Choroid plexus epithelial cell (primary cell): Measurements from ENCODE around the gene DIP2C.
A peak's percentile ranks its signal among the peaks of the same experiment; 100 is the strongest.

Experiments
- DNase-seq: peaks from one replicate; pipeline ENCODE4 v3.0.0-alpha.2; 2010; ENCODE audit warnings: low read depth
- H3K4me3 ChIP-seq: 2 replicates; pipeline ENCODE4 v1.5.1; 2011; ENCODE audit warnings: low read depth, mild to moderate bottlenecking, control low read depth, low read length, moderate library complexity
- CTCF ChIP-seq: conservative IDR thresholded peaks from 2 replicates; pipeline ENCODE4 v1.5.1; 2011; ENCODE audit warnings: low read depth, mild to moderate bottlenecking, control low read depth, inconsistent platforms, low read length, moderate library complexity

Gene DIP2C

GRCh38 chr10:484925-485661, 204.4 kb downstream of the DIP2C start:
- peak; percentile 69 for DNase-seq
- TF ChIP-seq CTCF = no peak
- peak overlapping the region; percentile 65 for H3K4me3 ChIP-seq

GRCh38 chr10:484441-484924, 205.0 kb downstream of the DIP2C start:
- TF ChIP-seq CTCF = peak; percentile 7
- DNase-seq = peak; percentile 84
- H3K4me3 ChIP-seq = peak overlapping the region; percentile 65

- H3K4me3 ChIP-seq = no peak overlapping the region
- TF ChIP-seq CTCF = no peak
- DNase-seq = no peak
Observed at GRCh38 chr10:483261-483660, 206.2 kb downstream of the DIP2C start.

DNA sequence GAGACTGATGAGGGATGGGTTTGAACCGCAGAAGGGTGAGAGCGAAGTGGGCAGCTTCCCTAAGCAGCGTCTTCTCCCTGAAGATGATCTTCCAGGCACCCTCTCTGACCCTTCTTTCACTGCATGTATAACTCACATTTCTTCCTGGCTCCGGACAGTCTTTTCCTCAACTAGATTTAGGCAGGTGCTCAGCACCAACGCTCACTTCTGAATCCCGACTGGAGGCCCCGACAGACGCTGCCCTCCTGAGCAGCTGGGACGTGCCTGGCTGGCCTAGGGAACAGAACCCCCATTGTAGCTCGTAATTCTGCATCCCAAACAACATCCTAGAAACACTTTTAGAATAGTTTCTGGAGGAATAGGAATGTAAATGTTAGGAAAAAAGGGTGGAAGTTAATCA, 206.6 kb downstream of the DIP2C start:
- H3K4me3 ChIP-seq = no peak overlapping the region
- no peak for TF ChIP-seq CTCF
- DNase-seq = no peak

DNA sequence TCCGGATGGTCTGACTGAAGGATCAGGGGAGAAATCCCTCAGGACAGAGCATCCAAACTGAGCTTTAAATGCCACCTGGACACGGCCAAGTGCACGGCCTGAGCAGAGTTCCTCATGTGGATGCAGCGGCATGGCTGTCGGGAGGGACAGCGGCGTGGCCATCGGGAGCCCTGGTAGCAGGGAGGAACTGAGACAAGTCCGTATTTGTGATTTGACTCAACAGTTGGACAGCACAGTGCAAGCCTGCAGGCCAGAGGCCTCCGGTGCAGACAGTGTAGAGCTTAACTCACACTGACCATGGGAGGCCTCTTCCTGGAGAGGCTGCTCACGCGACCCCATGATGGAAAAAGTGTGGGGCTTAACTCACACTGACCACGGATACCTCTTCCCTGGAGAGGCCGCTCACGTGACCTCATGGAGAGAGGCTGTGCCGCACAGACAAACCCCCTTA, 207.4 kb downstream of the DIP2C start:
- H3K4me3 ChIP-seq = no peak overlapping the region
- peak; percentile 35 for DNase-seq
- no peak for TF ChIP-seq CTCF

DNA sequence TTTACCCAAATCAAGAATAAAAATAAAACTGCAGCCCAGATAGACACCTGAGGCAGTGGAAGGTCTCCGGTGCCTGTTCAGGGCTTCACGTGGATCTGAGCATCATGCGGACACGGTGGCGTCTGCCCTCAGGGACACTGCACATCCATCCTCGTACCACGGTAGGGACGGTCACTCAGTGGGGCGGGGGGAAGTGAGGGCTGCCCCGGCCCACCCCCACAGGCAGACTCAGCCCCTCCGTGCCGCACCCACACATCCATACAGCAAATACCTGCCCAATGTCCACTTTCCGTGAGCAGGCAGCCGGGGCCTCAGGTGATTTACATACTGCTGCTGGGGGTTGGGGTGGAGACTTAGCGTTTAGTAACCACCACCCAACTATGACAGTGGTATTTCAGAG, 207.8 kb downstream of the DIP2C start:
- no peak for TF ChIP-seq CTCF
- no peak for DNase-seq

DNA sequence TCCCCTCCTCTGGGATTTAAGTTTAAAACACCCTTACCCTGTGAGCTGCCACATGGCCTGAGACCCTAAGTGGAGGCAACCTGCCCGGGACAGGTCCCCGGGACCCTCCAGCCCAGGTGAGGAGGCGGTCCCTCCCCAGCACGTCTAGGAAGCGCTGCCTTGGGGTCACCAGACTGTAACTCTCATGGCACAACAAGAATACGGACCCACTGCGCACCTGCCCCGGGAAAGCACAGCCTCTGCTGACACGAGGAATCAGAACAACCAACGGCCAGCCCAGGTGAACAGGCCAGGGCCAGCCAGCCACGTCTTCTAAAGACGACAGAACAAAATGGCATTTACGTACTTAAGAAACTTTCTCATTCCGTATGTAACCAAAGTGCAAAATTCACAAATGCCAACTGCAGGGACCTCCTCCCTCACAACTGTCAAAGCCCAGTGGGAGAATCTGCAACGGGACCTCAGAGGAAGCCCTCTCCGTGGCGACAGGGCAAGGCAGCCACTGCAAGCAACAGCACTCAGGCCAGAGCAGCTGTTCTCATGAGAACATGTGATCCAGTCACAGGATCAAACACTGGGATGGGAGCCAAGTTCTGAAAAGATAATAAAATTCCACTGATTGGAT, 208.4 kb downstream of the DIP2C start:
- TF ChIP-seq CTCF = no peak
- peak; percentile 83 for DNase-seq
- H3K4me3 ChIP-seq = no peak overlapping the region

More for the DNA sequence above, 207.8 kb downstream of the DIP2C start:
- H3K4me3 ChIP-seq = no peak overlapping the region
